ENCODE measurements around the gene TPSG1.

- no peak for TF ChIP-seq CTCF (conservative IDR thresholded peaks at IDR 0.05; ENCODE audit: low read depth, low read length)
- TF ChIP-seq EZH2 (IDR thresholded peaks at IDR 0.05; ENCODE audit: borderline replicate concordance, low read depth, low read length, poor library complexity, severe bottlenecking) = no peak
These were observed 31.1 kb downstream of the TPSG1 start for GRCh38 chr16:1193825-1194581.

Measured in A673 (cell line).